ENCODE data around the gene AKAP11. TPM values are rescaled to one million over a fixed set of nuclear protein-coding genes. Genes with fewer than 3 reads are reported as not detected.

Gene AKAP11
- polyA plus RNA-seq, 1 donor from 2014 or later, result 20.9 TPM

DNA sequence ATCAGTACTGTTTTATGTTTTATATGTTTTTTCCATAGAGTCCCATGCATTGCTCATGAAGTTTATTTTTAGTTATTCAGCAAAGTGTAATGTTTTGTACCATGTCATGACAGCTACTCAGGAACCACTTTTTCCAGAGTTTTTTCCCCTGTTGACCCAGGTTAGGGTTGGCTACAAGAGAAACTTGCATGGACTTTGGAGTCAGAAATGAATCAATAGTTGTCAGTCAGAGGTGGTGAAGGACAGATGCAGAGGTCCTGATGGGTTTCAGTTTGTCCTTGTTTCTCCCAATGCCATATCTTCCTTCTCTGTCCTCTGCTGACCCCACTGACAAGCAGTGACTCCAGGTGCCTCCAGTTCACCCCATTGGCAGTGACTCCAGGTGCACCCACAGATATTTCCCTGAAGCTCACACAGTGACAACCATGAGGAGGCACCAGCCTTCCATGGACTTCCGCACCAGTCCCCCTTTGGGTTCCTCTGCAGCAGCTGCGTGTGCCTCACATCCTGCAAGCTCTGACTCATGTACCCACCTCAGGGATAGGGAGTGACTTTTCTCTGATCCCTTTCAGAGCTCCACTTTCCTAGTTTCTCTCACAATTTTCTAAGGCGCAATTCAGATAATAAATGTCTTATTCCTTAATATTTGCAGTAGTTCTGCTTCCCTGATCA is 92.1 kb downstream of the AKAP11 start:
- no peak overlapping the region for H3K4me2 ChIP-seq (ENCODE audit: low read length)
- no peak overlapping the region for H2AFZ ChIP-seq (ENCODE audit: low read depth, low read length)
- no peaks in the 10 kb centered on the region for H3K9me3 ChIP-seq (ENCODE audit: low read length)
- TF ChIP-seq POLR2AphosphoS5 (IDR thresholded peaks at IDR 0.05) (no peak), TAF1 (IDR thresholded peaks at IDR 0.05; ENCODE audit: low read depth) (no peak), MXI1 (conservative IDR thresholded peaks at IDR 0.05; ENCODE audit: poor library complexity, severe bottlenecking) (no peak), EP300 (conservative IDR thresholded peaks at IDR 0.05; ENCODE audit: poor library complexity, severe bottlenecking) (no peak), SMC3 (conservative IDR thresholded peaks at IDR 0.05; ENCODE audit: poor library complexity) (no peak), CTCF (IDR thresholded peaks at IDR 0.05; ENCODE audit: poor library complexity, severe bottlenecking) (no peak), RAD21 (conservative IDR thresholded peaks at IDR 0.05) (no peak), EZH2 (IDR thresholded peaks at IDR 0.05; ENCODE audit: borderline replicate concordance, insufficient read depth, low read length, poor library complexity, severe bottlenecking) (no peak)
- TF ChIP-seq, protein P1, sequence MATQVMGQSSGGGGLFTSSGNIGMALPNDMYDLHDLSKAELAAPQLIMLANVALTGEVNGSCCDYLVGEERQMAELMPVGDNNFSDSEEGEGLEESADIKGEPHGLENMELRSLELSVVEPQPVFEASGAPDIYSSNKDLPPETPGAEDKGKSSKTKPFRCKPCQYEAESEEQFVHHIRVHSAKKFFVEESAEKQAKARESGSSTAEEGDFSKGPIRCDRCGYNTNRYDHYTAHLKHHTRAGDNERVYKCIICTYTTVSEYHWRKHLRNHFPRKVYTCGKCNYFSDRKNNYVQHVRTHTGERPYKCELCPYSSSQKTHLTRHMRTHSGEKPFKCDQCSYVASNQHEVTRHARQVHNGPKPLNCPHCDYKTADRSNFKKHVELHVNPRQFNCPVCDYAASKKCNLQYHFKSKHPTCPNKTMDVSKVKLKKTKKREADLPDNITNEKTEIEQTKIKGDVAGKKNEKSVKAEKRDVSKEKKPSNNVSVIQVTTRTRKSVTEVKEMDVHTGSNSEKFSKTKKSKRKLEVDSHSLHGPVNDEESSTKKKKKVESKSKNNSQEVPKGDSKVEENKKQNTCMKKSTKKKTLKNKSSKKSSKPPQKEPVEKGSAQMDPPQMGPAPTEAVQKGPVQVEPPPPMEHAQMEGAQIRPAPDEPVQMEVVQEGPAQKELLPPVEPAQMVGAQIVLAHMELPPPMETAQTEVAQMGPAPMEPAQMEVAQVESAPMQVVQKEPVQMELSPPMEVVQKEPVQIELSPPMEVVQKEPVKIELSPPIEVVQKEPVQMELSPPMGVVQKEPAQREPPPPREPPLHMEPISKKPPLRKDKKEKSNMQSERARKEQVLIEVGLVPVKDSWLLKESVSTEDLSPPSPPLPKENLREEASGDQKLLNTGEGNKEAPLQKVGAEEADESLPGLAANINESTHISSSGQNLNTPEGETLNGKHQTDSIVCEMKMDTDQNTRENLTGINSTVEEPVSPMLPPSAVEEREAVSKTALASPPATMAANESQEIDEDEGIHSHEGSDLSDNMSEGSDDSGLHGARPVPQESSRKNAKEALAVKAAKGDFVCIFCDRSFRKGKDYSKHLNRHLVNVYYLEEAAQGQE (IDR thresholded peaks at IDR 0.05; ENCODE audit: borderline replicate concordance), result no peak
- H3K27ac ChIP-seq (ENCODE audit: low read length), result no peak overlapping the region
- no peaks in the 10 kb centered on the region for H3F3A ChIP-seq (ENCODE audit: insufficient read depth, low read length, poor library complexity, severe bottlenecking)
- H4K20me1 ChIP-seq (ENCODE audit: insufficient read depth), result no peaks in the 10 kb centered on the region
- H3K79me2 ChIP-seq (replicated peaks; ENCODE audit: insufficient read depth, low read length), result no peaks in the 10 kb centered on the region
- H3K9me2 ChIP-seq (ENCODE audit: insufficient read depth, low read length), result no peaks in the 10 kb centered on the region
- no peak overlapping the region for H3K4me3 ChIP-seq (ENCODE audit: low read length)
- H3K9ac ChIP-seq (ENCODE audit: low read length), result no peak overlapping the region
- H3K36me3 ChIP-seq (ENCODE audit: insufficient read depth, low read length), result no peaks in the 10 kb centered on the region
- H3K27me3 ChIP-seq (ENCODE audit: insufficient read depth, low read depth, low read length), result no peaks in the 10 kb centered on the region

DNA sequence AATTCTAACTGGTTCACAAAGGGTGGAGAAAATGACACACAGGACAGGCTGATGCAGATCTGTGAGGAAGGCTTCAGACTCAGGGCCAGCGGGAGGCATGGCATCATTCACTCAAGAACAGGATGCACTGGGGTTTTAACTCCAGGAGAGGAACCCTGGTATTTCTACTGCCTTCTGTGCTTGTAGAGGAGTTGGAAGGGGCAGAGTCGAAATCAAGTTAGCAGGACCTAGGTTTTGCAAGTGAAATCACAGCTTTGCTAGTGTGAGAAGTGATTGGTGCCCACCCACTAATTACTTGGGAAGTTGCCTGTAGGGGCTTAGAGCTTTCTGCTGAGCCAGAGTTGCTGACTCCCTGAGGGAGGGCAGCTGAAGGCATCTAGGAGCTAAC is 92.7 kb downstream of the AKAP11 start:
- Histone ChIP-seq H3K27me3 (ENCODE audit: insufficient read depth, low read depth, low read length) (no peaks in the 10 kb centered on the region), H3K27ac (ENCODE audit: low read length) (no peak overlapping the region), H4K20me1 (ENCODE audit: insufficient read depth) (no peaks in the 10 kb centered on the region), H3K4me3 (ENCODE audit: low read length) (no peak overlapping the region), H3K9me2 (ENCODE audit: insufficient read depth, low read length) (no peaks in the 10 kb centered on the region), H2AFZ (ENCODE audit: low read depth, low read length) (no peak overlapping the region), H3K79me2 (replicated peaks; ENCODE audit: insufficient read depth, low read length) (no peaks in the 10 kb centered on the region), H3K4me2 (ENCODE audit: low read length) (no peak overlapping the region), H3F3A (ENCODE audit: insufficient read depth, low read length, poor library complexity, severe bottlenecking) (no peaks in the 10 kb centered on the region), H3K9me3 (ENCODE audit: low read length) (no peaks in the 10 kb centered on the region), H3K36me3 (ENCODE audit: insufficient read depth, low read length) (no peaks in the 10 kb centered on the region), H3K9ac (ENCODE audit: low read length) (no peak overlapping the region)
- no peak for TF ChIP-seq MXI1 (conservative IDR thresholded peaks at IDR 0.05; ENCODE audit: poor library complexity, severe bottlenecking)
- no peak for TF ChIP-seq POLR2AphosphoS5 (IDR thresholded peaks at IDR 0.05)
- TF ChIP-seq CTCF (IDR thresholded peaks at IDR 0.05; ENCODE audit: poor library complexity, severe bottlenecking), result no peak
- no peak for TF ChIP-seq EZH2 (IDR thresholded peaks at IDR 0.05; ENCODE audit: borderline replicate concordance, insufficient read depth, low read length, poor library complexity, severe bottlenecking)
- no peak for TF ChIP-seq TAF1 (IDR thresholded peaks at IDR 0.05; ENCODE audit: low read depth)
- TF ChIP-seq EP300 (conservative IDR thresholded peaks at IDR 0.05; ENCODE audit: poor library complexity, severe bottlenecking), result no peak
- TF ChIP-seq RAD21 (conservative IDR thresholded peaks at IDR 0.05), result no peak
- no peak for TF ChIP-seq SMC3 (conservative IDR thresholded peaks at IDR 0.05; ENCODE audit: poor library complexity)
- TF ChIP-seq, protein P1 (IDR thresholded peaks at IDR 0.05; ENCODE audit: borderline replicate concordance), result no peak

Measured in neural cell (in vitro differentiated cells).